B cell (primary cell): ENCODE measurements around the gene TMEM53. TPM values are rescaled to one million over a fixed set of nuclear protein-coding genes. Genes with fewer than 3 reads are reported as not detected.

Experiments used
- ATAC-seq: fragments of 200-7000 bp; cut with Tn5 transposase; one replicate; pipeline ENCODE4 v1.10.0; 2021; ENCODE audit warnings: low read depth, mild to moderate bottlenecking, moderate number of reproducible peaks, moderate library complexity
- CTCF ChIA-PET: fragments of 350-600 bp; sonication (Branson Sonifier 250); formaldehyde crosslinking; loops from one replicate; lab custom pipeline; 2021; ENCODE audit warnings: antibody characterized with exemption, inconsistent platforms; lab: Charles Lee
- POLR2A ChIA-PET: fragments of 350-600 bp; sonication (Branson Sonifier 250); formaldehyde crosslinking; loops from one replicate; lab custom pipeline; 2021; ENCODE audit warnings: antibody characterized with exemption; lab: Charles Lee
- DNase-seq: peaks from one replicate; pipeline ENCODE4 v3.0.0; 2013
- H2AFZ ChIP-seq: 2 replicates; pipeline ENCODE4 v1.6.1; 2012; ENCODE audit warnings: mild to moderate bottlenecking, low read depth, low read length; ENCODE audit not compliant: insufficient read depth, poor library complexity, severe bottlenecking
- H3K27ac ChIP-seq, 2 donors: 1 replicate in 1 of 2; 2 replicates in 1 of 2; pipeline ENCODE4 v1.5.1; 2012 to 2013; ENCODE audit warnings: low read length in 2 of 2, mild to moderate bottlenecking in 2 of 2, moderate library complexity in 1 of 2
- H3K27me3 ChIP-seq, 4 experiments: fragments of 200-600 bp in 1 of 4; sonication (generic) in 1 of 4; replicated peaks in 1 of 4; 1 replicate in 2 of 4; 2 replicates in 2 of 4; pipeline versions ENCODE4 v1.6.1 to v1.7.0; 2013 to 2016; ENCODE audit warnings: low read length in 3 of 4, mild to moderate bottlenecking in 2 of 4, mixed read lengths in 1 of 4, moderate library complexity in 1 of 4; ENCODE audit not compliant: insufficient read depth in 4 of 4, control insufficient read depth in 3 of 4; ENCODE audit errors: control extremely low read depth in 1 of 4
- H3K36me3 ChIP-seq, 2 experiments: replicated peaks in 1 of 2; 1 replicate in 1 of 2; 2 replicates in 1 of 2; pipeline versions ENCODE4 v1.6.1 to v1.7.1; 2013; ENCODE audit warnings: low read length in 1 of 2; ENCODE audit not compliant: insufficient read depth in 2 of 2, control insufficient read depth in 1 of 2; ENCODE audit errors: control extremely low read depth in 1 of 2, extremely low read depth in 1 of 2
- H3K4me1 ChIP-seq, 2 donors: fragments of 200-600 bp in 1 of 2; sonication (generic) in 1 of 2; 1 replicate in 1 of 2; 2 replicates in 1 of 2; pipeline versions ENCODE4 v1.5.1 to v1.6.1; 2013 to 2017; ENCODE audit warnings: low read length in 2 of 2; ENCODE audit not compliant: control insufficient read depth in 2 of 2, insufficient read depth in 2 of 2
- H3K4me2 ChIP-seq: replicated peaks from 2 replicates; pipeline ENCODE3; 2012; ENCODE audit warnings: mild to moderate bottlenecking, low read depth, low read length; ENCODE audit not compliant: poor library complexity, severe bottlenecking
- H3K4me3 ChIP-seq, 5 experiments: fragments of 200-600 bp in 1 of 5; sonication (generic) in 1 of 5; 1 replicate in 3 of 5; 2 replicates in 2 of 5; pipeline versions ENCODE4 v1.5.1 to v1.7.0; 2011 to 2016; ENCODE audit warnings: low read length in 4 of 5, mild to moderate bottlenecking in 4 of 5, low read depth in 2 of 5, control low read depth in 1 of 5, moderate library complexity in 1 of 5; ENCODE audit not compliant: insufficient read depth in 1 of 5; ENCODE audit errors: control extremely low read depth in 1 of 5, extremely low read depth in 1 of 5
- H3K79me2 ChIP-seq: fragments of 200-600 bp; sonication (generic); one replicate; pipeline ENCODE4 v1.6.0; 2016; ENCODE audit warnings: low read length; ENCODE audit not compliant: control insufficient read depth, insufficient read depth
- H3K9ac ChIP-seq: fragments of 200-600 bp; sonication (generic); 2 replicates; pipeline ENCODE4 v1.6.1; 2017; ENCODE audit warnings: mild to moderate bottlenecking, low read length, moderate library complexity
- H3K9me3 ChIP-seq, 3 donors: one replicate each; pipeline versions ENCODE4 v1.6.1 to v1.7.1; 2013; ENCODE audit warnings: low read length in 2 of 3; ENCODE audit not compliant: control insufficient read depth in 2 of 3, insufficient read depth in 1 of 3; ENCODE audit errors: control extremely low read depth in 1 of 3
- H4K20me1 ChIP-seq: 2 replicates; pipeline ENCODE4 v1.6.0; 2012; ENCODE audit warnings: mild to moderate bottlenecking, low read length; ENCODE audit not compliant: insufficient read depth, control insufficient read depth, poor library complexity, severe bottlenecking
- H3K27ac Mint-ChIP-seq: one replicate; pipeline ENCODE4 v1.8.0; 2021; ENCODE audit warnings: mixed read lengths
- H3K27me3 Mint-ChIP-seq: one replicate; pipeline ENCODE4 v1.8.0; 2021; ENCODE audit warnings: mixed read lengths
- H3K4me1 Mint-ChIP-seq: one replicate; pipeline ENCODE4 v1.8.0; 2021; ENCODE audit warnings: mixed read lengths
- H3K4me3 Mint-ChIP-seq: one replicate; pipeline ENCODE4 v1.8.0; 2021; ENCODE audit warnings: mixed read lengths
- H3K9me3 Mint-ChIP-seq: one replicate; pipeline ENCODE4 v1.8.0; 2022; ENCODE audit warnings: mixed read lengths; ENCODE audit not compliant: insufficient read depth
- EZH2 ChIP-seq: IDR thresholded peaks from 2 replicates; pipeline ENCODE4 v1.6.1; 2012; ENCODE audit warnings: borderline replicate concordance, low read depth, mild to moderate bottlenecking, moderate library complexity, low read length; ENCODE audit not compliant: insufficient read depth, poor library complexity, severe bottlenecking
- WGBS: methylation state at CpG from one replicate; pipeline ENCODE4 v1.1.5; 2013; ENCODE audit warnings: missing lambda C conversion rate; ENCODE audit not compliant: insufficient coverage; 5-methylcytosine and 5-hydroxymethylcytosine counted together
- intact Hi-C: fragments of 100-400 bp; cut with micrococcal nuclease; formaldehyde crosslinking; loops from one replicate; pipeline ENCODE4 v1.10.0; 2022
- polyA plus RNA-seq: library from polyadenylated mRNA; depleted of rRNA; stranded (reverse); fragments of >200 nt; gene quantifications from 2 replicates; pipeline ENCODE4 v1.2.3, GENCODE V29; 2012
- total RNA-seq, 2 donors: library from RNA; stranded (reverse); fragments of 120-200 nt in 1 of 2; gene quantifications; 1 replicate in 1 of 2; 2 replicates in 1 of 2; pipeline versions ENCODE4 v1.2.3 to v1.2.4, GENCODE V29; 2013 to 2022
- TF ChIP-seq, protein P1 (sequence below): fragments of 200-600 bp; IDR thresholded peaks from one replicate; pipeline ENCODE4 v1.8.0; 2022; ENCODE audit warnings: antibody characterized with exemption, mild to moderate bottlenecking

TMEM53 gene
- total and polyA plus RNA-seq, 2 donors (not counting 1 experiment from before 2014, with no cell fraction given) = 6.5 to 6.8 TPM

DNA sequence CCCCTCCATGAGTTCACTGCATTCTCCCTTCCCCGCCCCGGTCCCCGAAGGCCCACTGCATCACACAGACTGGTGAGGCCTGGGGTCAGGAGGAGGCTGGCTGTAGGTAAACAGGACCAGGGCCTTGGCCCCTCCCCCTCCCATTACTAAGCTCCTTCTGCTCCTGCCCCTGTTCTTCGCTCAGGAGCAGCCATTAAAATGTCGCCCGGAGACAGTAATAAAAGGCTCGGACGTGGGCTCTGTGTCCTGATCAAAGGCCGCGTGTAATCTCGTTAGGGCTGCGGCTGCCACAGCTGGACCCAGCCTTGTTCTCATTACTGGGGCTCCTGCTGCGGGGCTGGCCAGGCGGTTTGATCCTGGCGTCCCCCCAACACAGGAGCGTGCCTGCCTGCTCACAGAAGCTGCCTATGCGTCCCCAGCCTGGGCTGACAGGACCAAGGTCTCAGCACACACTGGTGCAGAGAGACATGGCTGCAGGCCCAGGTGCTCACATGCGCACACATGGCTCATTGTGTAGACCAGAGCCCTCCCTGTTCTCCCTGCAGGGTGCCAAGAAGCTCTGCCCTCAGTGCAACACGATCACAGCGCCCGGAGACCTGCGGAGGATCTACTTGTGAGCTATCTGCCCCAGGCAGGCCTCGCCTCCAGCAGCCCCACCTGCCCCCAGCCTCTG, 24.0 kb downstream of the TMEM53 start:
- Mint-ChIP-seq H3K9me3 (no peaks in the 10 kb centered on the region), H3K27ac (no peak overlapping the region), H3K4me3 (no peak overlapping the region), H3K4me1 (no peaks in the 10 kb centered on the region), H3K27me3 (no peaks in the 10 kb centered on the region)
- ChIA-PET CTCF (interaction anchor here (1.2 to 4.4 kb wide), 7 partner anchors 10 to 272 kb away, joined by 3 to 91 read pairs (median 39); no protein-coding TSS in a partner anchor), POLR2A (interaction anchor here (0.6 kb wide), 1 partner anchor 170 kb away, joined by 3 read pairs; no protein-coding TSS in a partner anchor)
- no peak overlapping the region for H3K4me3 ChIP-seq
- no peak overlapping the region for H3K27ac ChIP-seq
- peaks cover 0 to 58% of the 10 kb centered on the region in 2 experiments for H3K36me3 ChIP-seq
- WGBS = 97% methylated on average over 20 of the region's 23 CpGs
- no peaks in the 10 kb centered on the region for H3K4me1 ChIP-seq
- no peak for TF ChIP-seq EZH2
- TF ChIP-seq, protein P1, sequence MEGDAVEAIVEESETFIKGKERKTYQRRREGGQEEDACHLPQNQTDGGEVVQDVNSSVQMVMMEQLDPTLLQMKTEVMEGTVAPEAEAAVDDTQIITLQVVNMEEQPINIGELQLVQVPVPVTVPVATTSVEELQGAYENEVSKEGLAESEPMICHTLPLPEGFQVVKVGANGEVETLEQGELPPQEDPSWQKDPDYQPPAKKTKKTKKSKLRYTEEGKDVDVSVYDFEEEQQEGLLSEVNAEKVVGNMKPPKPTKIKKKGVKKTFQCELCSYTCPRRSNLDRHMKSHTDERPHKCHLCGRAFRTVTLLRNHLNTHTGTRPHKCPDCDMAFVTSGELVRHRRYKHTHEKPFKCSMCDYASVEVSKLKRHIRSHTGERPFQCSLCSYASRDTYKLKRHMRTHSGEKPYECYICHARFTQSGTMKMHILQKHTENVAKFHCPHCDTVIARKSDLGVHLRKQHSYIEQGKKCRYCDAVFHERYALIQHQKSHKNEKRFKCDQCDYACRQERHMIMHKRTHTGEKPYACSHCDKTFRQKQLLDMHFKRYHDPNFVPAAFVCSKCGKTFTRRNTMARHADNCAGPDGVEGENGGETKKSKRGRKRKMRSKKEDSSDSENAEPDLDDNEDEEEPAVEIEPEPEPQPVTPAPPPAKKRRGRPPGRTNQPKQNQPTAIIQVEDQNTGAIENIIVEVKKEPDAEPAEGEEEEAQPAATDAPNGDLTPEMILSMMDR = no peak
- ATAC-seq = no peak
- no peak overlapping the region for H2AFZ ChIP-seq
- no peak overlapping the region for H3K4me2 ChIP-seq
- no peaks in the 10 kb centered on the region for H3K79me2 ChIP-seq
- DNase-seq = no peak
- peaks cover 20% of the 10 kb centered on the region for H4K20me1 ChIP-seq
- H3K9me3 ChIP-seq = no peaks in the 10 kb centered on the region
- H3K9ac ChIP-seq = no peak overlapping the region
- no peaks in the 10 kb centered on the region for H3K27me3 ChIP-seq
- intact Hi-C loops = no loop called here

DNA sequence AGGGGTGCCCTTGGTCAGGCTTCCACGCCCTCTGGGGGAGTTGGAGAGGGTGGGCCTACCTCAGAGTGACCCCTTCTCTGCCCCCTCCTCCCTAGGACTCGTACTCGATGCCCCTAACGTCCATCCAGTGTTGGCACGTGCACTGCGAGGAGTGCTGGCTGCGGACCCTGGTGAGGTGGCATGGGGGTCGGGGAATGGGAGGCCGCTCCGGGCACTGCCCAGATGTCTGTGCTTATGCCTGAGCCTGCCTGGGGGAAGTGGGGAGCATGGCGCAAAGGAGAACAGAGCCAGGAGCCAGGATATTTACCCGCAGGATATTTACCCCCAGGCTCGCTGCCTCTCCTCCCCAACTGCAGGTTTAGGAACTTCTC, 24.5 kb downstream of the TMEM53 start:
- H3K4me3 ChIP-seq = no peak overlapping the region
- H3K27ac Mint-ChIP-seq = no peak overlapping the region
- H3K27ac ChIP-seq = no peak overlapping the region
- TF ChIP-seq, protein P1 = no peak
- no peak for TF ChIP-seq EZH2
- H3K9me3 Mint-ChIP-seq = no peaks in the 10 kb centered on the region
- no peaks in the 10 kb centered on the region for H3K4me1 Mint-ChIP-seq
- 97% methylated on average over 11 of the region's 13 CpGs for WGBS
- H3K27me3 Mint-ChIP-seq = no peaks in the 10 kb centered on the region
- peaks cover 20% of the 10 kb centered on the region for H4K20me1 ChIP-seq
- ATAC-seq (no peak), DNase-seq (no peak)
- H3K4me3 Mint-ChIP-seq = no peak overlapping the region
- H3K4me1 ChIP-seq = no peaks in the 10 kb centered on the region
- H3K79me2 ChIP-seq = no peaks in the 10 kb centered on the region
- no peak overlapping the region for H2AFZ ChIP-seq
- intact Hi-C loops = no loop called here
- H3K9me3 ChIP-seq = no peaks in the 10 kb centered on the region
- H3K9ac ChIP-seq = no peak overlapping the region
- no peaks in the 10 kb centered on the region for H3K27me3 ChIP-seq
- ChIA-PET CTCF (interaction anchor here (1.2 to 4.4 kb wide), 3 partner anchors 41 to 272 kb away, joined by 3 to 65 read pairs (median 4); no protein-coding TSS in a partner anchor), POLR2A (no interaction called here)
- H3K36me3 ChIP-seq = peaks cover 0 to 64% of the 10 kb centered on the region in 2 experiments
- no peak overlapping the region for H3K4me2 ChIP-seq
